Caco-2 (cell line): ENCODE data around the gene AHNAK. TPM values are rescaled to one million over a fixed set of nuclear protein-coding genes. Genes with fewer than 3 reads are reported as not detected.

Experiments used
- BruUV-seq: library from RNA; stranded (reverse); fragments of 400-500 nt; replicated peaks from 2 replicates; lab custom pipeline; 2021; lab: Mats Ljungman, UMichigan
- CTCF ChIA-PET: fragments of 300-600 bp; sonication (Branson Sonifier 250); formaldehyde crosslinking; loops from one replicate; lab custom pipeline; 2022; ENCODE audit warnings: antibody characterized with exemption; lab: Charles Lee
- POLR2A ChIA-PET: fragments of 300-600 bp; sonication (Branson Sonifier 250); formaldehyde crosslinking; loops from one replicate; lab custom pipeline; 2022; ENCODE audit warnings: antibody characterized with exemption; lab: Charles Lee
- DNase-seq, 2 experiments: peaks; one replicate each; pipeline versions ENCODE4 v3.0.0 to v3.0.0-alpha.2; 2020 to 2022
- H3K27me3 ChIP-seq: replicated peaks from 2 replicates; pipeline ENCODE4 v1.6.0; 2011; ENCODE audit warnings: low read length; ENCODE audit not compliant: control insufficient read depth, insufficient read depth
- H3K36me3 ChIP-seq: 2 replicates; pipeline ENCODE4 v1.5.1; 2011; ENCODE audit warnings: low read length; ENCODE audit not compliant: control insufficient read depth, insufficient read depth
- H3K4me1 ChIP-seq: fragments of 250-450 bp; sonication (Bioruptor Pico); 2 replicates; pipeline ENCODE4 v1.5.1; 2020; ENCODE audit warnings: mild to moderate bottlenecking
- H3K4me3 ChIP-seq: 2 replicates; pipeline ENCODE4 v1.5.1; 2011; ENCODE audit warnings: low read depth, mild to moderate bottlenecking, control low read depth, low read length
- H3K9me3 ChIP-seq: fragments of 250-450 bp; sonication (Bioruptor Pico); 2 replicates; pipeline ENCODE4 v1.5.1; 2020; ENCODE audit warnings: mild to moderate bottlenecking, moderate library complexity
- H3K27ac Mint-ChIP-seq: one replicate; pipeline ENCODE4 v1.8.0; 2022; ENCODE audit warnings: mixed read lengths; ENCODE audit not compliant: unreplicated experiment
- H3K27me3 Mint-ChIP-seq: one replicate; pipeline ENCODE4 v1.8.0; 2022; ENCODE audit warnings: mixed read lengths; ENCODE audit not compliant: insufficient read depth, unreplicated experiment
- H3K36me3 Mint-ChIP-seq: one replicate; pipeline ENCODE4 v1.8.0; 2022; ENCODE audit warnings: mild to moderate bottlenecking, mixed read lengths; ENCODE audit not compliant: insufficient read depth, unreplicated experiment
- H3K4me1 Mint-ChIP-seq: one replicate; pipeline ENCODE4 v1.8.0; 2022; ENCODE audit warnings: low read depth, mixed read lengths; ENCODE audit not compliant: unreplicated experiment
- H3K4me3 Mint-ChIP-seq: one replicate; pipeline ENCODE4 v1.8.0; 2022; ENCODE audit warnings: mild to moderate bottlenecking, moderate library complexity, mixed read lengths; ENCODE audit not compliant: unreplicated experiment
- H3K9me3 Mint-ChIP-seq: one replicate; pipeline ENCODE4 v1.8.0; 2022; ENCODE audit warnings: mixed read lengths; ENCODE audit not compliant: unreplicated experiment
- intact Hi-C: fragments of 100-400 bp; cut with micrococcal nuclease; formaldehyde crosslinking; loops from one replicate; pipeline ENCODE4 v1.10.0; 2022; ENCODE audit not compliant: unreplicated experiment
- total RNA-seq: library from RNA; stranded (reverse); gene quantifications from 2 replicates; pipeline ENCODE4 v1.2.3, GENCODE V29; 2022
- TF ChIP-seq, protein P1 (sequence below), 2 experiments: fragments of 200-600 bp in 1 of 2; IDR thresholded peaks; 1 replicate in 1 of 2; 2 replicates in 1 of 2; pipeline versions ENCODE4 v1.5.1 to v1.8.0; 2011 to 2022; ENCODE audit warnings: antibody characterized with exemption in 1 of 2, control low read depth in 1 of 2, inconsistent platforms in 1 of 2, low read depth in 1 of 2, low read length in 1 of 2, mild to moderate bottlenecking in 1 of 2, moderate library complexity in 1 of 2; ENCODE audit not compliant: insufficient read depth in 1 of 2, severe bottlenecking in 1 of 2, unreplicated experiment in 1 of 2

AHNAK gene
- total RNA-seq, 1 experiment from 2014 or later, result 312 TPM

DNA sequence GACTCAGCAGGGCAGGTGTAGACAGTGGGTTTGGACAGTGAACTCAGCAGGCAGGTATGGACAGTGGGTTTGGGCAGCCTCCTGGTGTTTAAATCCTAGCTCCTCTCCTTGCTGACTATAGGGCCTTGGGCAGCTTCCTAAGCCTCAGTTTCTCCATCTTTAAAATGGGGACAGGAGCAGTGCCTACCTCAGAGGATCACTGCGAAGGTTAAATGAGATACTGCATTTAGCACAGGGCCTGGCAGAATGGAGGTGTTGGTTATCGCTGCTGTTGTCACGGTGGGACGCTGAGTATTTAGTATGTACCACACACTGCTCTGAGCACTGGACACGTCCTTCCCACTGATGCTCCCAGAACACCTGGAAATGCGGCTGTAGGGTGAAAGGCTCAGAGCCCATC lies 142.2 kb downstream of the AHNAK start:
- H3K4me3 ChIP-seq, result no peak overlapping the region
- no TSS peak for BruUV-seq
- H3K27me3 ChIP-seq, result no peaks in the 10 kb centered on the region
- Mint-ChIP-seq H3K4me3 (no peak overlapping the region), H3K27ac (peak overlapping the region; percentile 30), H3K36me3 (peaks cover 5% of the 10 kb centered on the region), H3K4me1 (peaks cover 8% of the 10 kb centered on the region), H3K27me3 (no peaks in the 10 kb centered on the region), H3K9me3 (no peaks in the 10 kb centered on the region)
- peaks cover 16% of the 10 kb centered on the region for H3K4me1 ChIP-seq
- intact Hi-C loops, result no loop called here
- H3K9me3 ChIP-seq, result no peaks in the 10 kb centered on the region
- CTCF ChIA-PET, result no interaction called here
- TF ChIP-seq, protein P1, sequence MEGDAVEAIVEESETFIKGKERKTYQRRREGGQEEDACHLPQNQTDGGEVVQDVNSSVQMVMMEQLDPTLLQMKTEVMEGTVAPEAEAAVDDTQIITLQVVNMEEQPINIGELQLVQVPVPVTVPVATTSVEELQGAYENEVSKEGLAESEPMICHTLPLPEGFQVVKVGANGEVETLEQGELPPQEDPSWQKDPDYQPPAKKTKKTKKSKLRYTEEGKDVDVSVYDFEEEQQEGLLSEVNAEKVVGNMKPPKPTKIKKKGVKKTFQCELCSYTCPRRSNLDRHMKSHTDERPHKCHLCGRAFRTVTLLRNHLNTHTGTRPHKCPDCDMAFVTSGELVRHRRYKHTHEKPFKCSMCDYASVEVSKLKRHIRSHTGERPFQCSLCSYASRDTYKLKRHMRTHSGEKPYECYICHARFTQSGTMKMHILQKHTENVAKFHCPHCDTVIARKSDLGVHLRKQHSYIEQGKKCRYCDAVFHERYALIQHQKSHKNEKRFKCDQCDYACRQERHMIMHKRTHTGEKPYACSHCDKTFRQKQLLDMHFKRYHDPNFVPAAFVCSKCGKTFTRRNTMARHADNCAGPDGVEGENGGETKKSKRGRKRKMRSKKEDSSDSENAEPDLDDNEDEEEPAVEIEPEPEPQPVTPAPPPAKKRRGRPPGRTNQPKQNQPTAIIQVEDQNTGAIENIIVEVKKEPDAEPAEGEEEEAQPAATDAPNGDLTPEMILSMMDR (IDR thresholded peaks at IDR 0.05; ENCODE audit: insufficient read depth in 1 of 2, low read depth in 1 of 2, low read length in 1 of 2, severe bottlenecking in 1 of 2, unreplicated experiment in 1 of 2), result no peak
- no peaks in the 10 kb centered on the region for H3K36me3 ChIP-seq
- DNase-seq, result no peak
- POLR2A ChIA-PET, result no interaction called here

DNA sequence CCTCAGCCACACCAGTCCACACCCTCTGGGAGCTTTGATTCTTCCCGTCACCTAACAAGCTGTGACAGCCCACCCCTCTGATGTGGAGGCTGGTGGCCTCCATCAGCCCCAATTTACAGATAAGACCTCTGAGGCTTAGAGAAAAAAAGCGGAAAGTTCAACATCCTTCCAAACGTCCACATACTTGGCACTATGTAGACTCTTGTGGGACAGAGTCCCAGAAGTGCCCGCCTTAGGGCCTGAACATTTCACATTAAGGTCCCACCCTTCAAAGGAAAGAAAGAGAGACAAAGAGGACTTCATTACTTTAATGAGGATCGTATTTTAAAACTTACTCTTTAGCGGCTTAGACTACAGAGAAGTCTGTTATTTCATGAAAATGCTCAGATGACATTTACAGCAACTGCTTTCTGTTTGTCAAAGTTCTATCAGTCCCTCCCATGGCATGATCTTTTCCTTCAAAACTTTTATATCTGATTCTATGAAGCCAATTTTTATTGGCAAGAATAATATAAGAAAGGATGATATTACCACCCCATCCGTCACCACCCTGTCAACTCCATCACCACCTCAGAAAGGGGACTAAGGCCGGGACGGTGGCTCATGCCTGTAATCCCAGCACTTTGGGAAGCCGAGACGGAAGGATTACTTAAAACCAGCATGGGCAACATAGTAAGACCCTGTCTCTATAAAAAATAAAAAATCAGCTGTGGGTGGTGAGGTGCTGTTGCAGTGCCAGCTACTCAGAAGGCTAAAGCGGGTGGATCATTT lies 143.5 kb downstream of the AHNAK start:
- Mint-ChIP-seq H3K27me3 (no peaks in the 10 kb centered on the region), H3K4me3 (no peak overlapping the region), H3K9me3 (no peaks in the 10 kb centered on the region), H3K4me1 (peaks cover 21% of the 10 kb centered on the region), H3K27ac (no peak overlapping the region), H3K36me3 (peaks cover 18% of the 10 kb centered on the region)
- peaks cover 29% of the 10 kb centered on the region for H3K4me1 ChIP-seq
- H3K27me3 ChIP-seq, result no peaks in the 10 kb centered on the region
- intact Hi-C loops, result no loop called here
- POLR2A ChIA-PET, result no interaction called here
- CTCF ChIA-PET, result interaction anchor here (1.9 kb wide), 1 partner anchor 140 kb away, joined by 5 read pairs; no protein-coding TSS in a partner anchor
- BruUV-seq, result no TSS peak
- H3K4me3 ChIP-seq, result no peak overlapping the region
- no peak for DNase-seq
- H3K36me3 ChIP-seq, result no peaks in the 10 kb centered on the region
- TF ChIP-seq, protein P1 (IDR thresholded peaks at IDR 0.05; ENCODE audit: insufficient read depth in 1 of 2, low read depth in 1 of 2, low read length in 1 of 2, severe bottlenecking in 1 of 2, unreplicated experiment in 1 of 2), result no peak
- no peaks in the 10 kb centered on the region for H3K9me3 ChIP-seq

GRCh38 chr11:62402226-62402959 lies 144.2 kb downstream of the AHNAK start:
- H3K27ac Mint-ChIP-seq, result no peak overlapping the region
- no peaks in the 10 kb centered on the region for H3K27me3 Mint-ChIP-seq
- DNase-seq, result no peak
- Histone ChIP-seq H3K4me3 (no peak overlapping the region), H3K9me3 (no peaks in the 10 kb centered on the region), H3K4me1 (peaks cover 36% of the 10 kb centered on the region), H3K36me3 (no peaks in the 10 kb centered on the region), H3K27me3 (no peaks in the 10 kb centered on the region)
- no peaks in the 10 kb centered on the region for H3K9me3 Mint-ChIP-seq
- BruUV-seq, result no TSS peak
- TF ChIP-seq, protein P1 (IDR thresholded peaks at IDR 0.05; ENCODE audit: insufficient read depth in 1 of 2, low read depth in 1 of 2, low read length in 1 of 2, severe bottlenecking in 1 of 2, unreplicated experiment in 1 of 2), result no peak
- ChIA-PET CTCF (interaction anchor here (1.9 kb wide), 1 partner anchor 141 kb away, joined by 5 read pairs; no protein-coding TSS in a partner anchor), POLR2A (no interaction called here)
- intact Hi-C loops, result no loop called here
- no peak overlapping the region for H3K4me3 Mint-ChIP-seq
- H3K4me1 Mint-ChIP-seq, result peaks cover 26% of the 10 kb centered on the region
- H3K36me3 Mint-ChIP-seq, result peaks cover 18% of the 10 kb centered on the region
